ENCODE results near the gene SLC4A11. TPM values are rescaled to one million over a fixed set of nuclear protein-coding genes. Genes with fewer than 3 reads are reported as not detected.
"Not testable (repeated sequence)": the region's sequence is repeated elsewhere in the genome, so short reads cannot be mapped to it uniquely, and the experiment has no call there.

The SLC4A11 gene
- total RNA-seq, 1 experiment from 2014 or later = 4.9 TPM

GRCh38 chr20:3227936-3228749, 10.8 kb downstream of the SLC4A11 start:
- Histone ChIP-seq H3K4me3 (ENCODE audit: insufficient read depth, low read depth, low read length) (no peak overlapping the region), H3K36me3 (replicated peaks; ENCODE audit: control insufficient read depth, insufficient read depth, low read length) (peaks cover 10% of the 10 kb centered on the region), H3K27me3 (ENCODE audit: control insufficient read depth, insufficient read depth, low read length) (no peaks in the 10 kb centered on the region)
- DNase-seq = peak; percentile 88

GRCh38 chr20:3227506-3227905, 11.5 kb downstream of the SLC4A11 start:
- H3K27me3 ChIP-seq (ENCODE audit: control insufficient read depth, insufficient read depth, low read length) = no peaks in the 10 kb centered on the region
- H3K4me3 ChIP-seq (ENCODE audit: insufficient read depth, low read depth, low read length) = no peak overlapping the region
- no peak for DNase-seq
- peaks cover 8% of the 10 kb centered on the region for H3K36me3 ChIP-seq (replicated peaks; ENCODE audit: control insufficient read depth, insufficient read depth, low read length)

GRCh38 chr20:3226864-3227263, 12.1 kb downstream of the SLC4A11 start:
- Histone ChIP-seq H3K27me3 (ENCODE audit: control insufficient read depth, insufficient read depth, low read length) (no peaks in the 10 kb centered on the region), H3K4me3 (ENCODE audit: insufficient read depth, low read depth, low read length) (no peak overlapping the region), H3K36me3 (replicated peaks; ENCODE audit: control insufficient read depth, insufficient read depth, low read length) (peaks cover 8% of the 10 kb centered on the region)
- no peak for DNase-seq

- H3K36me3 ChIP-seq (replicated peaks; ENCODE audit: control insufficient read depth, insufficient read depth, low read length) = peaks cover 7% of the 10 kb centered on the region
- no peak overlapping the region for H3K4me3 ChIP-seq (ENCODE audit: insufficient read depth, low read depth, low read length)
- H3K27me3 ChIP-seq (ENCODE audit: control insufficient read depth, insufficient read depth, low read length) = no peaks in the 10 kb centered on the region
- DNase-seq = no peak
These were observed 12.9 kb downstream of the SLC4A11 start for GRCh38 chr20:3226093-3226492.

- Histone ChIP-seq H3K4me3 (ENCODE audit: insufficient read depth, low read depth, low read length) (no peak overlapping the region), H3K36me3 (replicated peaks; ENCODE audit: control insufficient read depth, insufficient read depth, low read length) (peaks cover 8% of the 10 kb centered on the region), H3K27me3 (ENCODE audit: control insufficient read depth, insufficient read depth, low read length) (no peaks in the 10 kb centered on the region)
- DNase-seq = no peak
These were observed 14.1 kb downstream of the SLC4A11 start for GRCh38 chr20:3224681-3225421.

- Histone ChIP-seq H3K27me3 (ENCODE audit: control insufficient read depth, insufficient read depth, low read length) (no peaks in the 10 kb centered on the region), H3K36me3 (replicated peaks; ENCODE audit: control insufficient read depth, insufficient read depth, low read length) (peaks cover 8% of the 10 kb centered on the region), H3K4me3 (ENCODE audit: insufficient read depth, low read depth, low read length) (no peak overlapping the region)
- DNase-seq = no peak
These were observed 14.9 kb downstream of the SLC4A11 start for GRCh38 chr20:3223994-3224680.

GRCh38 chr20:3223651-3223993, 15.4 kb downstream of the SLC4A11 start:
- Histone ChIP-seq H3K27me3 (ENCODE audit: control insufficient read depth, insufficient read depth, low read length) (no peaks in the 10 kb centered on the region), H3K36me3 (replicated peaks; ENCODE audit: control insufficient read depth, insufficient read depth, low read length) (peaks cover 8% of the 10 kb centered on the region), H3K4me3 (ENCODE audit: insufficient read depth, low read depth, low read length) (no peak overlapping the region)
- DNase-seq = no peak

- no peak overlapping the region for H3K4me3 ChIP-seq (ENCODE audit: insufficient read depth, low read depth, low read length)
- H3K36me3 ChIP-seq (replicated peaks; ENCODE audit: control insufficient read depth, insufficient read depth, low read length) = peaks cover 8% of the 10 kb centered on the region
- DNase-seq = peak; percentile 20
- no peaks in the 10 kb centered on the region for H3K27me3 ChIP-seq (ENCODE audit: control insufficient read depth, insufficient read depth, low read length)
These were observed 16.1 kb downstream of the SLC4A11 start for GRCh38 chr20:3222635-3223600.

- DNase-seq = peak; percentile 18
- Histone ChIP-seq H3K27me3 (ENCODE audit: control insufficient read depth, insufficient read depth, low read length) (no peaks in the 10 kb centered on the region), H3K4me3 (ENCODE audit: insufficient read depth, low read depth, low read length) (no peak overlapping the region), H3K36me3 (replicated peaks; ENCODE audit: control insufficient read depth, insufficient read depth, low read length) (peaks cover 5% of the 10 kb centered on the region)
These were observed 17.4 kb downstream of the SLC4A11 start for GRCh38 chr20:3221398-3222226.

- peak; percentile 99 for DNase-seq
- Histone ChIP-seq H3K4me3 (ENCODE audit: insufficient read depth, low read depth, low read length) (no peak overlapping the region), H3K36me3 (replicated peaks; ENCODE audit: control insufficient read depth, insufficient read depth, low read length) (peaks cover 14% of the 10 kb centered on the region), H3K27me3 (ENCODE audit: control insufficient read depth, insufficient read depth, low read length) (no peaks in the 10 kb centered on the region)
These were observed 20.5 kb downstream of the SLC4A11 start for GRCh38 chr20:3218307-3218988.

GRCh38 chr20:3215359-3215917, 23.6 kb downstream of the SLC4A11 start:
- not testable (repeated sequence) for H3K4me3 ChIP-seq (ENCODE audit: insufficient read depth, low read depth, low read length); DNase-seq; H3K27me3 ChIP-seq (ENCODE audit: control insufficient read depth, insufficient read depth, low read length)
- peaks cover 19% of the 10 kb centered on the region for H3K36me3 ChIP-seq (replicated peaks; ENCODE audit: control insufficient read depth, insufficient read depth, low read length)

- Histone ChIP-seq H3K4me3 (ENCODE audit: insufficient read depth, low read depth, low read length) (no peak overlapping the region), H3K27me3 (ENCODE audit: control insufficient read depth, insufficient read depth, low read length) (no peaks in the 10 kb centered on the region), H3K36me3 (replicated peaks; ENCODE audit: control insufficient read depth, insufficient read depth, low read length) (peaks cover 18% of the 10 kb centered on the region)
- no peak for DNase-seq
These were observed 25.8 kb downstream of the SLC4A11 start for GRCh38 chr20:3213226-3213625.

- DNase-seq = no peak
- Histone ChIP-seq H3K4me3 (ENCODE audit: insufficient read depth, low read depth, low read length) (peak overlapping the region; percentile 79), H3K27me3 (ENCODE audit: control insufficient read depth, insufficient read depth, low read length) (no peaks in the 10 kb centered on the region), H3K36me3 (replicated peaks; ENCODE audit: control insufficient read depth, insufficient read depth, low read length) (peaks cover 16% of the 10 kb centered on the region)
These were observed 28.6 kb downstream of the SLC4A11 start for GRCh38 chr20:3210346-3210745.
